OCI-LY7 (cell line): Measurements from ENCODE around the gene DDX39B.

Experiments used
- CTCF ChIP-seq: fragments of 200-600 bp; sonication (generic); conservative IDR thresholded peaks from 2 replicates; pipeline ENCODE4 v1.5.1; 2014; ENCODE audit warnings: mild to moderate bottlenecking, antibody characterized with exemption, low read length, moderate library complexity, mixed read lengths
- EZH2phosphoT487 ChIP-seq: fragments of 200-600 bp; sonication (generic); IDR thresholded peaks from 2 replicates; pipeline ENCODE4 v1.6.1; 2018; ENCODE audit warnings: low read depth, borderline replicate concordance, mild to moderate bottlenecking, mixed run types, antibody characterized with exemption, low read length, moderate library complexity, mixed read lengths

GRCh38 chr6:31529329-31530150 lies 12.3 kb downstream of the DDX39B start:
- TF ChIP-seq CTCF (no peak), EZH2phosphoT487 (no peak)
